ACHN (cell line): ENCODE measurements around the gene YOD1.
A peak's percentile ranks its signal among the peaks of the same experiment; 100 is the strongest.
"Not testable (repeated sequence)": the region's sequence is repeated elsewhere in the genome, so short reads cannot be mapped to it uniquely, and the experiment has no call there.

ENCODE experiments used
- DNase-seq: peaks from one replicate; pipeline ENCODE4 v3.0.0-alpha.2; 2015
- in situ Hi-C: cut with HindIII; loops from 2 replicates; pipeline ENCODE4 v1.10.0; 2017; ENCODE audit warnings: low sequenced_read_pairs, low pct_ligation_motif_present, low pct_unique_long_range_greater_than_20kb

YOD1 gene

DNA sequence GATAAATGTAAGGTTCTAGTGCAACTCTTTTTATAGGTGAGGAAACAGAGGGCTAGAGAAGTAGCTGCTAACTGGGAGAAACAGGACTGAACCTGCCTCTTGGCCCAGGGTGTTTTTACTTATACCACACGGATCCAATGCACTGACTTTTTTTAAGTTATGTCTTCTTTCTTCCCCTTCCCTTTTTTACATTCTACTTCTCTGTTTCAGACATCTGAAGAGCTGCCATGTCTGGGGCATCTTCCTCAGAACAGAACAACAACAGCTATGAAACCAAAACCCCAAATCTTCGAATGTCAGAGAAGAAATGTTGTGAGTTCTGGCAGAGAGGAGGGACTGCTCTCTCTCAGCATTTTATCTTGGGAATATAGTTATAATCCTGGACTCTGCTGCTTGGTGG lies 3.5 kb upstream of the YOD1 start:
- in situ Hi-C loops: no loop called here
- no peak for DNase-seq

DNA sequence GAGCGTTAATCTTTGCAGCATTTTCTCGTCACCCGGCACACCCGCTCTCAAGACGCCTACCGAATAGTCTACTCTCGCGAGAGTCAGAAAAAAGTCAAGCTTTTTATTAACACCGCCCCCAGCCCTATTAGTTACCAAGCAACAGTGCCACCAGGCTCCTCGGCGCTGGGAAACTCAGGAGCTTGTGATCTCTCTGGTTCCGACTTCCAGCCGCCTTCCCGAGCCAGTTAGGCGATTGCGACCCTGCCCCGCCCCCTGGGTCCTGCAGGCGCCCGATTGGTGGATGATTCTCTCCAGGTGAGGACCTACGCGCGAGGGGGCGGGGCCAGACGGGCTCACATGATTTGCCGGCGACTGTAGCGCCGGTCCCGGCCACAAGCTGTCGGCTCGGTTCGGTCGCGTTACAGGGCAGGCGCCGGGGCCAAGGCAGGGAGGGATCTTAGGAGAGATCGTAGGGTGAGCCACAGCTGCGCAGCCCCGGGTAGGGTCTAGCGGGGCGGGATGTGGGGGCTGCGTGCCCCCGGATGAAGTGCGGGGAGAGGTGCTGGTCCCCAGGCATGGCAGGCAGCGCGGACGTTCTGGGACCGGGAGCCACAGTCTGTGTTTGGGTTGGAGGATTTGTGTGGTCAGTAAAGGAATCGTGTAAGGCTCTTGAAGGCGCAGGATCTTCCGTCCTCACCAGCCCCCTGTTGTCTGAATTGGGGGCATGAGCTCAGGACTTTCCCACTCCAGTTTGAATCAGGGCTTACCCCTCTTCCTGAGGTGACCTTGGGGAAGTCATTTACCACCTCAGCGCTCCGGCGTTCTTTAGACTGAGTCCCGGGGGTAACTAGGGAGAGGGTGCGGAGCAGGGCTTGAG lies 2.1 kb upstream of the YOD1 start, which contains the start of gene PFKFB2:
Gene PFKFB2 (plus strand): TSS at position 365 of the 859 bp plus-strand sequence. CDS start 1,443 bp downstream, outside the sequence.
- peak; percentile 100 for DNase-seq

DNA sequence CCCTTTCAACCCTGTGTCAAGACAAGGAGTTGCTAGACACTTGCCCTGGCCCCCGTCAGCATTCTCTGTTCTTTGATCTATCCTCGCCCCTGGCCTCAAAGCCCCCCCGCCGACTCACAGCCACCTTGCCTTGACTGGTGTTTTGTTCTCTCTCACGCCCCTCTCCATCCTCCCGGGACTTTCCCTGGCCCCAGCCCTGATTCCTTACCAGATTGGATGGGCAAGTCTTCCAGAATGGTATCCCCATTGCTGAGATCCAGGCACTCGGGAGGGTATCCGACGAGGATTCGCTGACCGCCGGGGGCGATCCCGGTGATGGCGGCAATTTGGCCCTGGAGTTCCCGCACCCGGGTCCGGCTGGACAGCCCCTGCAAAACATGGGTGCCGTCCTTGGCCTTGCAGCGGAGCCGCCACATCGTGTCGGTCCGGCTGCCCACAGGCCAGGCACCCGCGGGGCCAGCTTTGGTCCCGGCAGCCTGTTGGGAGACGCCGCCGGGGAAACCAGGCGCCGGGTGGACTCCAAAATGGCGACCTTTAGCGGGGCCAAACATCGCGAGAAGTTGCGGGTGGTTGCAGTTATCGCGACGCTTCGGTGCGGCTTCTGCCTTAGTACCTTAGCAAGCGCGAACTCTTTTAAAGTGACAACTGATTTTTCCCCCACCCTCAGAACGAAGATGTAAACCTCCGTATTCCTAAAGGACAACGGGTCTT lies 373 bp downstream of the YOD1 start:
- peak; percentile 97 for DNase-seq
- in situ Hi-C loops: no loop called here

More for the DNA sequence above, 2.1 kb upstream of the YOD1 start, which contains the start of gene PFKFB2:
- in situ Hi-C loops: no loop called here

DNA sequence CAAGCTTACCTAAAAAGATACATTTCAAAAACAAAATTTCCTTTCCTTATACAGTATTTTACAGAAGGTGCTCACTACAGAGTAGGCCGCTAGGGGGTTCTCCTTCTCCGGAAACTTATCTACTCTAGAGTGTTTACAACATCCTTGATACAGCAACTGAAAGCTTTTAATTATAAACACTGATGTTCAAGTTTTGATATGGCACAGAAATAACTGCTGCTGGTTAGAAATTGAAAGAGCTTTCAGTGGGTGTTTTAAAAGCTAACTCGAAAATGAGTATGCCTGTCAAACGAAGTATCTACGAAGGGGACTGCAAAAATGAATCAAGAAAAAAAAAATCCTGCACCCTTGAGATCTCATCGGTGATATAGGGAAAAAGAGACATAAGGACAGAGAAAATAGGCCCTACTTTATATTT lies 1.0 kb downstream of the YOD1 start:
- peak; percentile 71 for DNase-seq
- in situ Hi-C loops: no loop called here

GRCh38 chr1:207049514-207049913 lies 1.5 kb downstream of the YOD1 start:
- in situ Hi-C loops: no loop called here
- no peak for DNase-seq

GRCh38 chr1:207049054-207049453 lies 2.0 kb downstream of the YOD1 start:
- no peak for DNase-seq
- in situ Hi-C loops: no loop called here

GRCh38 chr1:207048041-207048440 lies 3.0 kb downstream of the YOD1 start:
- DNase-seq: no peak
- in situ Hi-C loops: no loop called here

DNA sequence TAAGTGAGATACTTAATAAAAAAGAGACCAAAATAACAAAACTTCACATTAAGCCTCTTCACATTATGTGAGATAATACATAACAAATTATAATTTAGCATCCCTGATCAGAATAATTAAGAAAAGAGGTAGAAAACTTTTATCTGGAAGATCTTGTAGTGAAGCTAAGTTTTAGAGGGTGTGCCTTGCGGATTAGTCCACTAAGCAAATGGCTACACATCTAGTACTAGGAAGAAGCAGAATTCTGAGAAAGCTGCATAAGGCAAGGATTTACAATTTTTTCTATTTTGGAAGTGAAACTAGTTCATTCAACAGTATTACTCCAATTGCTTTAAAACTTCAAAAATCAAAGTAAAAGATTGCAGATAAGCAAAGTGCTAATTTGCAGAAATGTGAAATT lies 3.5 kb downstream of the YOD1 start:
- no peak for DNase-seq
- in situ Hi-C loops: no loop called here

- no peak for DNase-seq
- in situ Hi-C loops: no loop called here
These were observed 5.6 kb downstream of the YOD1 start for GRCh38 chr1:207045453-207045852.

DNA sequence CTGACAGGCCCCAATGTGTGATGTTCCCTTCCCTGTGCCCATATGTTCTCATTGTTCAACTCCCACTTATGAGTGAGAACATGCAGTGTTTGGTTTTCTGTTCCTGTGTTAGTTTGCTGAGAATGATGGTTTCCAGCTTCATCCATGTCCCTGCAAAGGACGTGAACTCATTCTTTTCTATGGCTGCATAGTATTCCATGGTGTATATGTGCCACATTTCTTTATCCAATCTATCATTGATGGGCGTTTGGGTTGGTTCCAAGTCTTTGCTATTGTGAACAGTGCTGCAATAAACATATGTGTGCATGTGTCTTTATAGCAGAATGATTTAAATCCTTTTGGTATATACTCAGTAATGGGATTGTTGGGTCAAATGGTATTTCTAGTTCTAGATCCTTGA lies 9.6 kb downstream of the YOD1 start:
- in situ Hi-C loops, DNase-seq: not testable (repeated sequence)

DNA sequence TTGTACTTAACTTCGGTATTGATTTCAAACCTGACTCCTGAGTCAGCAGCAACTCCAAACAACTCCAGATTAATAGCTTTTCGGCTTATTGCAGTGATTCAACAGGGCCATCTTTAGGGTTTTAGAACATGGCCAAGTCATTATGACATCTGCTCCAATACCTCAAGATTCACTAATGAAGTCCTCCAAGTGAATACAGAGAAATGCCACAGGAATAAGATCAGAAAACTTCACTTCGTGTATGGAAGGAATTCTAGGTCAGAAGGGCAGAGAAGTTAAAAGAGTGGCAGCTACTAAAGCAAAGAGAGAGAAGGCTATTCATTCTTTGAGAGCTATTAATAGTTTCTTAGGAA lies 10.9 kb downstream of the YOD1 start:
- in situ Hi-C loops: no loop called here
- DNase-seq: no peak

GRCh38 chr1:207039380-207040180 lies 11.4 kb downstream of the YOD1 start:
- in situ Hi-C loops: no loop called here

DNA sequence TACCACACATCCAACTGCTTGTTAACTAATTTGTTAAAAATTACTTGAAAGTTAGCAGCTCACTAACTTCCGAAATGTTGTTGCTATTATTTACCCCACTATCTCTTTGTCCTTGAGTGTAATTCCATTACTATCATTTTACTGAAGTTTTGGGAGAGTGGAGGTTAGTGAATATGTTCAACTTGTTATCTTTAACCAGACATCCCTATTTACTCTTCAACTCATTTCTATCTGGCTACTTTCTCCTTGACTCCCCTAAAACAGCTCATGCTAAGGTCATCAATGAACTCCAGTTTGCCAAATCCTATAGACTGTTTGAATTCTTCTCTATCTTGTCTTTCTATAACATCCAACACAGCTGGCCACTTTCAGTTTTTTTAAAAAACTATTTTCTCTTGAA lies 14.1 kb downstream of the YOD1 start:
- in situ Hi-C loops: no loop called here

More at GRCh38 chr1:207039380-207040180, 11.4 kb downstream of the YOD1 start:
- no peak for DNase-seq

DNA sequence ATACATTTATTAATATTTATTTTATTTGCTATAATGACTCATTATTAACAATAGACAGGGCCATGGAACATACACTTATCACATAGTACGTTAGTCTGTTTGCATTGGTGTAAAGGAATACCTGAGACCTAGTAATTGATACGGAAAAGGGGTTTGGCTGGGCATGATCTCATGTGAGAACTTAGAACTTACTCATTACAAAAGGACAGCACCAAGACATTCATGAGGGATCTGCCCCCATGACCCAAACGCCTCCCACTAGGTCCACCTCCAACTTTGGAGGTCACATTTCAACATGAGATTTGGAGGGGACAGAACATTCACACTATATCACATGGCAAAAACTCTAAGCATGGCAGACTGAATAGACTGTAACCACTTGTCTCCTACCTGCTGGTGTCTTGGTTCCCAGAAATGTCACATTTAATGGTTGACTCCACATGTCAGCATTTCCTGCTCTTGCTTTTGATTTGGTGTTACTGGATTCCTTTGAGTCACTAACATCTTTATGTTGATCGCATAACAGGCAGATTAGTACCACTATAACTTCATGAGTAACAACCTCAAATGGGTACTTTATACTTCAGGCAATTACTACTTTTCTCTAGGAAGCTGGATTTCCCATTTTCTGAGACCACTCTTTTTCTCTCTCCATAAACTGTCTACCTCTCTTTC lies 15.0 kb downstream of the YOD1 start:
- in situ Hi-C loops: no loop called here
- DNase-seq: no peak

More for the DNA sequence above, 14.1 kb downstream of the YOD1 start:
- DNase-seq: no peak

- in situ Hi-C loops: no loop called here
- peak; percentile 57 for DNase-seq
These were observed 16.0 kb downstream of the YOD1 start for GRCh38 chr1:207034998-207035397.

GRCh38 chr1:207034208-207034607 lies 16.8 kb downstream of the YOD1 start:
- in situ Hi-C loops: no loop called here
- DNase-seq: no peak

GRCh38 chr1:207033302-207033701 lies 17.7 kb downstream of the YOD1 start:
- in situ Hi-C loops: no loop called here
- DNase-seq: no peak

GRCh38 chr1:207032528-207033017 lies 18.4 kb downstream of the YOD1 start, which contains the start of gene C1orf116:
TSS of gene C1orf116 (minus strand) at chr1:207032756. CDS start at chr1:207027598, 5,158 bp downstream.
- peak; percentile 76 for DNase-seq
- in situ Hi-C loops: no loop called here
